Measurements from ENCODE around the gene RAB30. TPM values are rescaled to one million over a fixed set of nuclear protein-coding genes. Genes with fewer than 3 reads are reported as not detected.

The RAB30 gene
- polyA plus RNA-seq, 1 donor from 2014 or later = 36.4 TPM

DNA sequence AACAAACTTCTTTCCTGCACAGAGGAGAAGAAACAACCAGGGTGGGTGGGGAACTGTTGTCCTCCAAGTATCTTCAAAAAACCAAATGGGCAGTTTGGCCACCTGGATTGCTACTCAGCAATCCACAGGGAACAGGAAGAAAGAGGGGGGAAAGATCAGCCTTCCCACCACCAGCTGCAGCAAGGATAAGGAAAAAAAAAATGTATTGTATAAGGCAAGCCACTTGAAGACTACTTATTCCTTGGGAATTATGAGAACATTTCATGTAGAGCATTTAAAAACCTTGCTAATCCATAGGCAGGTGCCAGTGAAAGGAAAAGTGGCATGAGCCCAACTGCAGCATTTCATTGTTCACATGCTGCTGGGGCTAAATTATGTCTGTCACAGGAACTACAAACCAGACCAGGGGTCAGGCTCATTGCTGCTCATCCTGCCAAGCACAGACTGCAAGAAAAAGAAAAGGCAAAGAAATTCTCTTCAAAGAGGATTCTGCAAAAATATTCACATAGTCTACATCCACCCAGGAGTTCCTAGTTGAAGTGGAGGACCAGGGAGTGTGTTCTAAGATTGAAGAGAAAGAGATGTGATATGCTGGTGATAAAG lies 2.2 kb downstream of the RAB30 start:
- H3K9me2 ChIP-seq (ENCODE audit: insufficient read depth, low read length) = no peaks in the 10 kb centered on the region
- H3K4me2 ChIP-seq (ENCODE audit: low read length) = peak overlapping the region; percentile 85
- no peak for TF ChIP-seq TAF1 (IDR thresholded peaks at IDR 0.05; ENCODE audit: low read depth)
- TF ChIP-seq SMC3 (conservative IDR thresholded peaks at IDR 0.05; ENCODE audit: poor library complexity) = peak; percentile 14
- TF ChIP-seq, protein P1, sequence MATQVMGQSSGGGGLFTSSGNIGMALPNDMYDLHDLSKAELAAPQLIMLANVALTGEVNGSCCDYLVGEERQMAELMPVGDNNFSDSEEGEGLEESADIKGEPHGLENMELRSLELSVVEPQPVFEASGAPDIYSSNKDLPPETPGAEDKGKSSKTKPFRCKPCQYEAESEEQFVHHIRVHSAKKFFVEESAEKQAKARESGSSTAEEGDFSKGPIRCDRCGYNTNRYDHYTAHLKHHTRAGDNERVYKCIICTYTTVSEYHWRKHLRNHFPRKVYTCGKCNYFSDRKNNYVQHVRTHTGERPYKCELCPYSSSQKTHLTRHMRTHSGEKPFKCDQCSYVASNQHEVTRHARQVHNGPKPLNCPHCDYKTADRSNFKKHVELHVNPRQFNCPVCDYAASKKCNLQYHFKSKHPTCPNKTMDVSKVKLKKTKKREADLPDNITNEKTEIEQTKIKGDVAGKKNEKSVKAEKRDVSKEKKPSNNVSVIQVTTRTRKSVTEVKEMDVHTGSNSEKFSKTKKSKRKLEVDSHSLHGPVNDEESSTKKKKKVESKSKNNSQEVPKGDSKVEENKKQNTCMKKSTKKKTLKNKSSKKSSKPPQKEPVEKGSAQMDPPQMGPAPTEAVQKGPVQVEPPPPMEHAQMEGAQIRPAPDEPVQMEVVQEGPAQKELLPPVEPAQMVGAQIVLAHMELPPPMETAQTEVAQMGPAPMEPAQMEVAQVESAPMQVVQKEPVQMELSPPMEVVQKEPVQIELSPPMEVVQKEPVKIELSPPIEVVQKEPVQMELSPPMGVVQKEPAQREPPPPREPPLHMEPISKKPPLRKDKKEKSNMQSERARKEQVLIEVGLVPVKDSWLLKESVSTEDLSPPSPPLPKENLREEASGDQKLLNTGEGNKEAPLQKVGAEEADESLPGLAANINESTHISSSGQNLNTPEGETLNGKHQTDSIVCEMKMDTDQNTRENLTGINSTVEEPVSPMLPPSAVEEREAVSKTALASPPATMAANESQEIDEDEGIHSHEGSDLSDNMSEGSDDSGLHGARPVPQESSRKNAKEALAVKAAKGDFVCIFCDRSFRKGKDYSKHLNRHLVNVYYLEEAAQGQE (IDR thresholded peaks at IDR 0.05; ENCODE audit: borderline replicate concordance) = no peak
- H4K20me1 ChIP-seq (ENCODE audit: insufficient read depth) = no peaks in the 10 kb centered on the region
- H3K36me3 ChIP-seq (ENCODE audit: insufficient read depth, low read length) = peaks cover 6% of the 10 kb centered on the region
- peak overlapping the region; percentile 75 for H3K4me3 ChIP-seq (ENCODE audit: low read length)
- H3K27me3 ChIP-seq (ENCODE audit: insufficient read depth, low read depth, low read length) = no peaks in the 10 kb centered on the region
- H3K9ac ChIP-seq (ENCODE audit: low read length) = peak overlapping the region; percentile 98
- peak overlapping the region; percentile 93 for H3K27ac ChIP-seq (ENCODE audit: low read length)
- peaks cover 4% of the 10 kb centered on the region for H3F3A ChIP-seq (ENCODE audit: insufficient read depth, low read length, poor library complexity, severe bottlenecking)
- no peaks in the 10 kb centered on the region for H3K9me3 ChIP-seq (ENCODE audit: low read length)
- H3K79me2 ChIP-seq (replicated peaks; ENCODE audit: insufficient read depth, low read length) = peaks cover 80% of the 10 kb centered on the region
- H2AFZ ChIP-seq (ENCODE audit: low read depth, low read length) = no peak overlapping the region

- no peak overlapping the region for H3K4me2 ChIP-seq (ENCODE audit: low read length)
Observed at GRCh38 chr11:83068568-83068967, 3.1 kb downstream of the RAB30 start.

More at GRCh38 chr11:83068568-83068967, 3.1 kb downstream of the RAB30 start:
- Histone ChIP-seq H3K9me3 (ENCODE audit: low read length) (no peaks in the 10 kb centered on the region), H3K36me3 (ENCODE audit: insufficient read depth, low read length) (peaks cover under 1% of the 10 kb centered on the region), H3K79me2 (replicated peaks; ENCODE audit: insufficient read depth, low read length) (peaks cover 79% of the 10 kb centered on the region), H3K9me2 (ENCODE audit: insufficient read depth, low read length) (no peaks in the 10 kb centered on the region), H2AFZ (ENCODE audit: low read depth, low read length) (no peak overlapping the region), H3K27me3 (ENCODE audit: insufficient read depth, low read depth, low read length) (no peaks in the 10 kb centered on the region), H3K9ac (ENCODE audit: low read length) (no peak overlapping the region), H4K20me1 (ENCODE audit: insufficient read depth) (no peaks in the 10 kb centered on the region), H3K27ac (ENCODE audit: low read length) (no peak overlapping the region), H3K4me3 (ENCODE audit: low read length) (peak overlapping the region; percentile 75), H3F3A (ENCODE audit: insufficient read depth, low read length, poor library complexity, severe bottlenecking) (peaks cover 4% of the 10 kb centered on the region)
- TF ChIP-seq MXI1 (conservative IDR thresholded peaks at IDR 0.05; ENCODE audit: poor library complexity, severe bottlenecking) (no peak), TAF1 (IDR thresholded peaks at IDR 0.05; ENCODE audit: low read depth) (no peak), SMC3 (conservative IDR thresholded peaks at IDR 0.05; ENCODE audit: poor library complexity) (no peak), CTCF (IDR thresholded peaks at IDR 0.05; ENCODE audit: poor library complexity, severe bottlenecking) (no peak), POLR2AphosphoS5 (IDR thresholded peaks at IDR 0.05) (no peak), RAD21 (conservative IDR thresholded peaks at IDR 0.05) (no peak)
